NCI-H524 (cell line): ENCODE results near the gene TP53BP2.
"Not testable (repeated sequence)": the region's sequence is repeated elsewhere in the genome, so short reads cannot be mapped to it uniquely, and the experiment has no call there.

Experiments used
- DNase-seq, 2 experiments: peaks; one replicate each; lab custom pipeline; 2025; lab: John Stamatoyannopoulos, UW

The TP53BP2 gene

GRCh38 chr1:223831755-223832636, 13.8 kb downstream of the TP53BP2 start:
- DNase-seq = no peak

GRCh38 chr1:223829678-223830077, 16.1 kb downstream of the TP53BP2 start:
- no peak for DNase-seq

- DNase-seq = no peak
These were observed 17.4 kb downstream of the TP53BP2 start for GRCh38 chr1:223828162-223828848.

GRCh38 chr1:223827193-223827663, 18.5 kb downstream of the TP53BP2 start:
- no peak for DNase-seq

- DNase-seq = no peak
These were observed 19.7 kb downstream of the TP53BP2 start for GRCh38 chr1:223825767-223826748.

- DNase-seq = no peak
These were observed 21.0 kb downstream of the TP53BP2 start for GRCh38 chr1:223824712-223825111.

GRCh38 chr1:223824287-223824686, 21.5 kb downstream of the TP53BP2 start:
- DNase-seq = no peak

GRCh38 chr1:223820971-223821370, 24.8 kb downstream of the TP53BP2 start:
- no peak for DNase-seq

- no peak for DNase-seq
These were observed 25.3 kb downstream of the TP53BP2 start for GRCh38 chr1:223820515-223820858.

GRCh38 chr1:223819730-223820514, 25.8 kb downstream of the TP53BP2 start:
- DNase-seq = peak in 1 of 2 experiments; percentile 30

GRCh38 chr1:223817265-223817664, 28.5 kb downstream of the TP53BP2 start:
- not testable (repeated sequence) for DNase-seq

GRCh38 chr1:223815865-223816264, 29.9 kb downstream of the TP53BP2 start:
- DNase-seq = no peak

- no peak for DNase-seq
These were observed 30.5 kb downstream of the TP53BP2 start for GRCh38 chr1:223815020-223815853.

GRCh38 chr1:223813645-223814044, 32.1 kb downstream of the TP53BP2 start:
- no peak for DNase-seq

GRCh38 chr1:223811634-223812101, 34.1 kb downstream of the TP53BP2 start:
- DNase-seq = peak in 1 of 2 experiments; percentile 41

GRCh38 chr1:223810586-223810985, 35.2 kb downstream of the TP53BP2 start:
- no peak for DNase-seq

- not testable (repeated sequence) for DNase-seq
These were observed 35.8 kb downstream of the TP53BP2 start for GRCh38 chr1:223809905-223810304.

- DNase-seq = no peak
These were observed 42.5 kb downstream of the TP53BP2 start for GRCh38 chr1:223803211-223803610.

- no peak for DNase-seq
These were observed 43.1 kb downstream of the TP53BP2 start for GRCh38 chr1:223802602-223803001.

- DNase-seq = no peak
These were observed 43.7 kb downstream of the TP53BP2 start for GRCh38 chr1:223802032-223802431.
